Mononuclear cell (primary cell): ENCODE results near the gene GLO1. TPM values are rescaled to one million over a fixed set of nuclear protein-coding genes. Genes with fewer than 3 reads are reported as not detected.
A peak's percentile ranks its signal among the peaks of the same experiment; 100 is the strongest.
"Not testable (repeated sequence)": the region's sequence is repeated elsewhere in the genome, so short reads cannot be mapped to it uniquely, and the experiment has no call there.

Source experiments
- H3K27me3 ChIP-seq: 2 replicates; pipeline ENCODE4 v1.6.0; 2011; ENCODE audit warnings: low read length, control low read depth; ENCODE audit not compliant: insufficient read depth
- H3K4me1 ChIP-seq: 2 replicates; pipeline ENCODE4 v1.5.1; 2011; ENCODE audit warnings: mild to moderate bottlenecking, low read length, control low read depth; ENCODE audit not compliant: insufficient read depth
- H3K4me3 ChIP-seq: 2 replicates; pipeline ENCODE4 v1.5.1; 2011; ENCODE audit warnings: mild to moderate bottlenecking, low read length, moderate library complexity
- H3K9me3 ChIP-seq: 2 replicates; pipeline ENCODE4 v1.5.1; 2011; ENCODE audit warnings: low read depth, mild to moderate bottlenecking, control low read depth, low read length
- total RNA-seq: library from RNA; depleted of rRNA; stranded (reverse); fragments of >200 nt; gene quantifications from one replicate; pipeline ENCODE4 v1.2.3, GENCODE V29; 2012

GLO1 gene
- total RNA-seq, 1 donor, result 45.5 TPM

- peaks cover 53% of the 10 kb centered on the region for H3K27me3 ChIP-seq
- H3K4me1 ChIP-seq, result peaks cover 12% of the 10 kb centered on the region
- no peaks in the 10 kb centered on the region for H3K9me3 ChIP-seq
- no peak overlapping the region for H3K4me3 ChIP-seq
Observed at GRCh38 chr6:38719358-38719757, 16.4 kb upstream of the GLO1 start.

GRCh38 chr6:38716825-38717224 lies 13.9 kb upstream of the GLO1 start:
- Histone ChIP-seq H3K27me3 (peaks cover 59% of the 10 kb centered on the region), H3K4me1 (peaks cover 20% of the 10 kb centered on the region), H3K9me3 (no peaks in the 10 kb centered on the region), H3K4me3 (no peak overlapping the region)

GRCh38 chr6:38715016-38715689 lies 12.2 kb upstream of the GLO1 start, which contains the start of gene DNAH8:
Gene DNAH8 (plus strand): TSS chr6:38715311. CDS start chr6:38722810, 7,499 bp downstream.
- Histone ChIP-seq H3K9me3 (no peaks in the 10 kb centered on the region), H3K4me3 (peak within 1 kb of the TSS; percentile 16), H3K4me1 (peaks cover 20% of the 10 kb centered on the region), H3K27me3 (peaks cover 53% of the 10 kb centered on the region)

DNA sequence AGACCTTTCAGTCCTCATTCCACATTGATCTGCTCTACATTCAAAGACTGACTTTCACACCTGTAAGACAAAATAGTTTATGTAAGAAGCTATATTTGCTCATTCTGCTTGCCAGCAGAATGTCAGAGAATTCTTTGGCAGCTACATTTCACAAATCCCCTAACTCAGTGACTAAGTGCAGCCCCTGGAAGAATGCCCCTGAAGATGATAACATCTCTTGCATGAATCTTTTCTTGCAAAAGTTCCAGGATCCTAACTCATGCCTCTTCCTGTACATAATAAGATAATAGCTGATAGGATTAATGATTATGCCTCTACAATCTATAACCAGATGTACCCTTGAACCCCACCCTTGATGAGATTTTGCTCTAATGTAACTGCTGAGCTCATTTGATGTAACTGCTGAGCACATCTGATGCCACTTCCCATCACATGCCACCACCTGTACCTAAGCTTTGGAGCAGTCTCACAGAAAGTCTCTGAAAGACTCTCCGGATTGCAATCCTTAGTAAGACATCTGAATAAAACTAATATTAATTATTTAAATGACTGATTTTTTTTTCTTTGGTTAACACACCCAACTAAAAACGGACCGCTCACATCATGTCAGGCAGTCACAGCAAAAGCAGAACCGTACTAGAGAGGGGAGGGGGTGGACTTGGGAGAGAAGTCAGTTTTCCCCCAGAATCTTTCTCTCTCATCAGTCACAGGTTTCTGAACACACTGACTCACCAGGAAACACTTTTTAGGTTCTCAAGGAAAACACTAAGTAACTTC lies 11.5 kb upstream of the GLO1 start:
- Histone ChIP-seq H3K27me3 (peaks cover 47% of the 10 kb centered on the region), H3K4me3 (peak overlapping the region; percentile 16), H3K4me1 (peaks cover 20% of the 10 kb centered on the region), H3K9me3 (no peaks in the 10 kb centered on the region)

GRCh38 chr6:38713812-38714211 lies 10.9 kb upstream of the GLO1 start:
- Histone ChIP-seq H3K4me3 (no peak overlapping the region), H3K9me3 (no peaks in the 10 kb centered on the region), H3K4me1 (peaks cover 20% of the 10 kb centered on the region)

DNA sequence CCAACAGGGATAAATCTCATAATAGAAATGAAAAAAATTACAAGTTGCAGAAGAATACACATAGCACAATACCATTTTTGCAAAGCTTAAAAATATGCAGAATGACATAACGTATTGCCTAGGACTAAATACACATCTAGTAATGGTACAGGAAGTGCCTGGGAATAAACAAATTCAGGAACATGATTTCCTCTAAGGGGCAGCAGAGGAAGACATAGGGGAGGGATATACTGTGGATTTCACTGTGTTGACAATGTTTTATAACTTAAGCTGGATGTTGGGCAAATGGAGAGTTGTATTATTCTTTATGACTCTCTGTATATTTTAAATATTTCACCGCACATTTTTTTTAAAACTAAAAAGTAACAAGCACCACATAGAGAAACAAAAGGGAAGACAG lies 5.6 kb upstream of the GLO1 start:
- no peak overlapping the region for H3K4me3 ChIP-seq
- no peaks in the 10 kb centered on the region for H3K9me3 ChIP-seq
- H3K27me3 ChIP-seq, result peaks cover 6% of the 10 kb centered on the region
- H3K4me1 ChIP-seq, result peaks cover under 1% of the 10 kb centered on the region

More at GRCh38 chr6:38713812-38714211, 10.9 kb upstream of the GLO1 start:
- peaks cover 40% of the 10 kb centered on the region for H3K27me3 ChIP-seq

DNA sequence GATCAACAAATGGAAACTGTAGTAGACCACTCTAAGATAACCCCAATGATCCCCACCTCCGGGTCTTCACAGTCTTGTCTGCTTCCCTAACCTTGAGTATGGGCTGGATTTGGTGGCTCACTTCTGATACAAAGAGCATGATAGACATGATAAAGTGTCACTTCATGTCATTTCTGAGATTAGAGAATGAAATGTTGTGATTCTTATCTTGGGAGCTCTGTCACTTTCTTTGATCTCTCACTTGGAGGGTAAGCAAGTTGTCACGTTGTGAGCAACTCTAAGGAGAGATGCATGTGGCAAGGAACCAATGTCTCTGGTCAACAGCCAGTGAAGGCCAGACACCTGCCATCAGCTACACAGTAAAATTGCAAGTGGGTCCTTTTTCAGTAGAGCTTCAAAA lies 3.0 kb upstream of the GLO1 start:
- H3K4me1 ChIP-seq, result peaks cover 13% of the 10 kb centered on the region
- H3K9me3 ChIP-seq, result no peaks in the 10 kb centered on the region
- H3K27me3 ChIP-seq, result peaks cover 6% of the 10 kb centered on the region
- no peak overlapping the region for H3K4me3 ChIP-seq

DNA sequence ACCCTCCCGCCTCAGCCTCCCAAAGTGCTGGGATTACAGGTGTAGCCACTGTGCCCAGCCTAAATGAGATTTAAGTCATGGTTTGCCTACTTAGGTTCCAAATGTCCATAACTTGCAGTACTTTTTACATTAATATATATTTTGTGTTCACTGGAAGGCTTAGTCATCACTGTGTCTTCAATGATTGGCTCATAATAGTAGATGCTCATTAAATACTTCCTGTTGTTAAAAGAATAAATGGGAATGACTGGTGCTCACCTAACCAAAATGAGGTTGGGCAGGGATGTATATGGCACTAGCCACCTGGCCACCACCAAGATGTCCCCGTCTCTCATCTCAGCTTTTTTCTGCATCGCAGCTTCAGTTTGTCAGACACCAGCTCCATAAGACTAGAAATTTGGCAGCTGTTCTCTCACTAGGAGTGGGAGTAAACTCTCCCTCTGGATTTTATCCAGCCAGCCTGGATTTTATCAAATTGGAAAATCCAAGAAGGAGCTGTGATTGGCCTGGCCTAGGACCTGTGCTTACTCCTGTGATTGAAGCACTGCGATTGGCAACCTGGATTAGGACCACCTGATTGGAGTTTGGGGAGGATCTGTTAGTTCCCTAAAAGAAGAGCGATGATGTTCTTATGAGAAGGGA lies 1.1 kb upstream of the GLO1 start:
- H3K27me3 ChIP-seq, result peaks cover 6% of the 10 kb centered on the region
- peaks cover 13% of the 10 kb centered on the region for H3K4me1 ChIP-seq
- H3K9me3 ChIP-seq, result no peaks in the 10 kb centered on the region

GRCh38 chr6:38701551-38701950 lies 1.4 kb downstream of the GLO1 start:
- Histone ChIP-seq H3K4me1 (peaks cover 13% of the 10 kb centered on the region), H3K9me3 (no peaks in the 10 kb centered on the region), H3K4me3 (no peak overlapping the region), H3K27me3 (peaks cover 3% of the 10 kb centered on the region)

More for the DNA sequence above, 1.1 kb upstream of the GLO1 start:
- no peak overlapping the region for H3K4me3 ChIP-seq

DNA sequence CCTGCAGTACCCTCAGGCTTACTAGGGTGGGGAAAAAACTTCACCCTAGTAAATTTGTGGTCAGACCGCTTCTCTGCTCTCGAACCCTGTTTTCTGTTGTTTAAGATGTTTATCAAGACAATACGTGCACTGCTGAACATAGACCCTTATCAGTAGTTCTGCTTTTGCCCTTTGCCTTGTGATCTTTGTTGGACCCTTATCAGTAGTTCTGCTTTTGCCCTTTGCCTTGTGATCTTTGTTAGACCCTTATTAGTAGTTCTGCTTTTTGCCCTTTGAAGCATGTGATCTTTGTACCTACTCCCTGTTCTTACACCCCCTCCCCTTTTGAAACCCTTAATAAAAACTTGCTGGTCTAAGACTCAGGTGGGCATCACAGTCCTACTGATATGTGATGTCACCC lies 3.2 kb downstream of the GLO1 start:
- H3K4me1 ChIP-seq, result peaks cover 13% of the 10 kb centered on the region
- H3K9me3 ChIP-seq, H3K4me3 ChIP-seq, H3K27me3 ChIP-seq: not testable (repeated sequence)

GRCh38 chr6:38697846-38698245 lies 5.1 kb downstream of the GLO1 start:
- Histone ChIP-seq H3K9me3 (no peaks in the 10 kb centered on the region), H3K4me3 (no peak overlapping the region), H3K4me1 (peaks cover 9% of the 10 kb centered on the region), H3K27me3 (no peaks in the 10 kb centered on the region)

GRCh38 chr6:38696345-38696744 lies 6.6 kb downstream of the GLO1 start:
- no peaks in the 10 kb centered on the region for H3K27me3 ChIP-seq
- H3K4me1 ChIP-seq, result no peaks in the 10 kb centered on the region
- H3K9me3 ChIP-seq, result no peaks in the 10 kb centered on the region
- no peak overlapping the region for H3K4me3 ChIP-seq

DNA sequence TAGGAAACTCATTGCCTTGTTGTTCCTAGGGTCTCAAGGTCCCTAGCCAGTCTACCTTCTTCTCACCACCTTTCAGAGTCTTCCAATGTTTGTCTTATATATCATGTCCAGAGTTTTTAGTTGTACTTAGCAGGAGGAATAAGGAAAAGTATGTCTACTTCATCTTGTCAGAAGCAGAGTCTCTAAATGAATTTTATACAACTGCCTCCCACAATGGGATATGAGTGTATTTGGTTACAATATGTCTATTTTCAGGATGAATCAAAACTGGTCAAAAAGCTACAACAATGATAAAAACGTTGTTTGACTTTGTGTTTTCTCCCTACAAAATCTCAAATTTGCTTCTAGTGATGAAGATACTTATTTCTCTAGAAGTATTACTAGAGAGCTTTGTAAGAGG lies 7.0 kb downstream of the GLO1 start:
- no peaks in the 10 kb centered on the region for H3K4me1 ChIP-seq
- H3K9me3 ChIP-seq, result no peaks in the 10 kb centered on the region
- H3K27me3 ChIP-seq, result no peaks in the 10 kb centered on the region
- no peak overlapping the region for H3K4me3 ChIP-seq

GRCh38 chr6:38695227-38695900 lies 7.6 kb downstream of the GLO1 start:
- H3K9me3 ChIP-seq, result no peaks in the 10 kb centered on the region
- no peaks in the 10 kb centered on the region for H3K4me1 ChIP-seq
- no peak overlapping the region for H3K4me3 ChIP-seq
- no peaks in the 10 kb centered on the region for H3K27me3 ChIP-seq

DNA sequence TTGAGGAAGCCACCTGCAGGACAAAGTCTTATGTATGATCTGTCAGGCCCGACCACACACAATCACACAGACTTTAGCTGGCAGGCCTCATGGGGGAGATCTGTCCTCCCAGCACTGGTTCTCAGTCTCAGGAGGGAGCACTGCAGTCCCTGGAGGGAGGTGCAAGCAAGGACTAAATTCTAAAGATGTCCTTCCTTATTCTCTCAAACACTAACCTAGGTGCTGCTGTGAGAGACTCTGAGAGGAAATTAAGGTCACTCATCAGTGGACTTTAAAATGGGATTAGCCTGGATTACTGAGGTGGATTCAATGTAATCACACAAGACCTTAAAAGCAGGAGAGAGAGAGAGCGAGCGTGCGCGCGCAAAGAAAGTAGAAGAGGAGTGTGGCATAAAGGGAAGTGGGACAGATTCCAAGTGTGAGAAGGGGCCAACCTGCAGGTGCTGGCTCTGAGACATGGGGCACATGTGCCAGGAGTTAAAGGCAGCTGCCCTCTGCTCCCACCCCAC lies 14.3 kb downstream of the GLO1 start:
- no peak overlapping the region for H3K4me3 ChIP-seq
- H3K9me3 ChIP-seq, result no peaks in the 10 kb centered on the region
- no peaks in the 10 kb centered on the region for H3K27me3 ChIP-seq
- H3K4me1 ChIP-seq, result peaks cover 5% of the 10 kb centered on the region
